K562 (cell line): ENCODE data around the gene EEF1B2. TPM values are rescaled to one million over a fixed set of nuclear protein-coding genes. Genes with fewer than 3 reads are reported as not detected.

Experiments
- ATAC-seq: fragments of 200-7000 bp; cut with Tn5 transposase; 3 replicates; pipeline ENCODE4 v1.9.1; 2020; ENCODE audit warnings: moderate library complexity
- BruUV-seq: library from RNA; stranded (reverse); fragments of 400-500 nt; replicated peaks from 2 replicates; lab custom pipeline; 2021; lab: Mats Ljungman, UMichigan
- CTCF ChIA-PET: fragments of 300-600 bp; formaldehyde crosslinking; extraction: SDS; loops from one replicate; lab custom pipeline; 2021; ENCODE audit warnings: low intra/inter-chr PET ratio; lab: Yijun Ruan, JAX
- POLR2A ChIA-PET: fragments of 300-600, 350-650 bp; sonication (Branson Sonifier 250); formaldehyde crosslinking; extraction: SDS; loops from one replicate; lab custom pipeline; 2021; ENCODE audit warnings: antibody characterized with exemption, inconsistent platforms; lab: Yijun Ruan, JAX
- DNase-seq, 4 experiments: peaks; one replicate each; pipeline versions ENCODE4 v3.0.0 to v3.0.0-alpha.2; 2011 to 2018; ENCODE audit warnings: low spot score in 3 of 4, mixed read lengths in 3 of 4; ENCODE audit errors: extremely low read depth in 1 of 4
- FAIRE-seq: peaks from 2 replicates; lab custom pipeline; 2011; peaks lifted over from hg19 to GRCh38; lab: Jason Lieb, UNC
- H2AFZ ChIP-seq: 2 replicates; pipeline ENCODE4 v1.6.0; 2011; ENCODE audit warnings: low read depth, low read length, control low read depth, inconsistent platforms
- H3K27ac ChIP-seq: fragments of 200-600 bp; 3 replicates; pipeline ENCODE4 v1.8.0; 2011; ENCODE audit warnings: low read depth, mild to moderate bottlenecking, control low read depth, inconsistent platforms, low read length, moderate library complexity, mixed read lengths; ENCODE audit errors: extremely low read depth
- H3K27me3 ChIP-seq, 2 experiments: fragments of 300-600 bp in 1 of 2; 2 replicates in 1 of 2; 3 replicates in 1 of 2; pipeline versions ENCODE4 v1.6.0 to v1.8.0; 2011; ENCODE audit warnings: inconsistent platforms in 2 of 2, low read length in 2 of 2, mild to moderate bottlenecking in 1 of 2, mixed read lengths in 1 of 2, moderate library complexity in 1 of 2; ENCODE audit not compliant: control insufficient read depth in 2 of 2, insufficient read depth in 2 of 2
- H3K36me3 ChIP-seq: fragments of 300-600 bp; 3 replicates; pipeline ENCODE4 v1.8.0; 2011; ENCODE audit warnings: mild to moderate bottlenecking, low read length, inconsistent platforms; ENCODE audit not compliant: control insufficient read depth, insufficient read depth
- H3K4me1 ChIP-seq, 2 experiments: fragments of 200-600 bp in 1 of 2; replicated peaks in 1 of 2; 2 replicates in 1 of 2; 3 replicates in 1 of 2; pipeline versions ENCODE4 v1.5.1 to v1.8.0; 2011; ENCODE audit warnings: inconsistent platforms in 2 of 2, low read length in 2 of 2, mild to moderate bottlenecking in 1 of 2, mixed read lengths in 1 of 2, moderate library complexity in 1 of 2; ENCODE audit not compliant: control insufficient read depth in 2 of 2, insufficient read depth in 2 of 2
- H3K4me2 ChIP-seq: 2 replicates; pipeline ENCODE4 v1.6.1; 2011; ENCODE audit warnings: low read length, control low read depth, inconsistent platforms, mixed read lengths; ENCODE audit not compliant: insufficient read depth
- H3K4me3 ChIP-seq: fragments of 200-600 bp; sonication (generic), shearing (Covaris generic); 2 replicates; pipeline ENCODE4 v1.5.1; 2016; ENCODE audit warnings: control low read depth, inconsistent platforms
- H3K79me2 ChIP-seq: fragments of 200-600 bp; 3 replicates; pipeline ENCODE4 v1.8.0; 2011; ENCODE audit warnings: low read length, inconsistent platforms; ENCODE audit not compliant: control insufficient read depth, insufficient read depth
- H3K9ac ChIP-seq, 2 experiments: 2 replicates each; pipeline versions ENCODE4 v1.6.0 to v1.6.1; 2011; ENCODE audit warnings: low read depth in 2 of 2, low read length in 2 of 2, control low read depth in 1 of 2, inconsistent platforms in 1 of 2, mild to moderate bottlenecking in 1 of 2, mixed read lengths in 1 of 2; ENCODE audit not compliant: insufficient read depth in 1 of 2
- H3K9me1 ChIP-seq: one replicate; pipeline ENCODE4 v1.6.0; 2011; ENCODE audit warnings: inconsistent platforms, mild to moderate bottlenecking, low read length, moderate library complexity; ENCODE audit not compliant: control insufficient read depth, insufficient read depth
- H3K9me3 ChIP-seq: replicated peaks from 2 replicates; pipeline ENCODE4 v1.5.1; 2011; ENCODE audit warnings: low read depth, low read length, inconsistent platforms; ENCODE audit not compliant: control insufficient read depth, insufficient read depth
- H4K20me1 ChIP-seq: replicated peaks from 2 replicates; pipeline ENCODE4 v1.6.1; 2011; ENCODE audit warnings: low read length, inconsistent platforms, mixed read lengths; ENCODE audit not compliant: control insufficient read depth, insufficient read depth
- GTF2E2 ChIP-seq: fragments of 200-800 bp; sonication (Bioruptor generic); IDR thresholded peaks from 2 replicates; pipeline ENCODE4 v1.6.1; 2016; ENCODE audit warnings: missing genetic modification characterization, missing compliant biosample characterization
- HSF4 ChIP-seq: fragments of 250-450 bp; sonication (Bioruptor Pico); IDR thresholded peaks from 2 replicates; pipeline ENCODE4 v2.1.2; 2022; ENCODE audit warnings: mild to moderate bottlenecking, moderate library complexity, borderline replicate concordance
- MECOM ChIP-seq: fragments of 250-450 bp; sonication (Bioruptor Pico); IDR thresholded peaks from 2 replicates; pipeline ENCODE4 v1.8.0; 2022; ENCODE audit warnings: inconsistent platforms
- NCOA4 ChIP-seq: fragments of 450-650 bp; IDR thresholded peaks from 2 replicates; pipeline ENCODE4 v1.6.1; 2018; ENCODE audit warnings: mild to moderate bottlenecking; ENCODE audit not compliant: partially characterized antibody
- PHB ChIP-seq: fragments of 250-450 bp; sonication (Bioruptor Pico); IDR thresholded peaks from 2 replicates; pipeline ENCODE4 v1.5.0; 2021
- POLR2A ChIP-seq: fragments of 450-650 bp; conservative IDR thresholded peaks from 2 replicates; pipeline ENCODE4 v1.6.1; 2016
- RBM34 ChIP-seq: fragments of 200-400 bp; formaldehyde crosslinking; IDR thresholded peaks from 2 replicates; pipeline ENCODE4 v1.6.1; 2018; ENCODE audit warnings: low read length, borderline replicate concordance; ENCODE audit not compliant: insufficient read depth
- TSC22D4 ChIP-seq: fragments of 450-650 bp; IDR thresholded peaks from 2 replicates; pipeline ENCODE4 v1.6.1; 2016; ENCODE audit warnings: missing genetic modification characterization, missing biosample characterization, control low read depth
- WGBS: fragments of 100-300 bp; shearing (Covaris generic); methylation state at CpG from one replicate; pipeline ENCODE4 v1.1.6; 2016; ENCODE audit warnings: low coverage, mixed read lengths; ENCODE audit not compliant: insufficient coverage; ENCODE audit errors: missing lambda C conversion rate; 5-methylcytosine and 5-hydroxymethylcytosine counted together
- in situ Hi-C: fragments of 300-500 bp; cut with MboI; formaldehyde crosslinking; loops from 4 replicates; pipeline ENCODE4 v1.15.0; 2018; ENCODE audit warnings: inconsistent platforms, mixed read lengths
- intact Hi-C: fragments of 100-400 bp; cut with micrococcal nuclease; formaldehyde crosslinking; loops from 2 replicates; pipeline ENCODE4 v1.14.2; 2022
- polyA plus RNA-seq, 8 experiments: library from polyadenylated mRNA; depleted of rRNA in 4 of 8; stranded (reverse) in 5 of 8; unstranded in 3 of 8; fragments of >200 nt; fragmentation: Nextera tagmentation in 2 of 8; fragmentation: Illumina TruSeq in 1 of 8; extraction: Ambion mirVana in 2 of 8; extraction: Trizol in 1 of 8; gene quantifications; 2 replicates each; pipeline versions ENCODE4 v1.2.1 to v1.2.3, GENCODE V29; 2011 to 2014; ENCODE audit warnings: inconsistent platforms in 1 of 8, missing spikeins in 1 of 8
- total RNA-seq, 7 experiments: library from RNA; depleted of rRNA in 6 of 7; stranded (reverse); fragments of >200 nt in 6 of 7; fragmentation: Illumina TruSeq in 2 of 7; extraction: Trizol in 2 of 7; gene quantifications; 2 replicates each; pipeline versions ENCODE4 v1.2.1 to v1.2.3, GENCODE V29; 2011 to 2021; ENCODE audit warnings: low replicate concordance in 1 of 7
- TF ChIP-seq, protein P1 (sequence below): fragments of 250-450 bp; sonication (Bioruptor Pico); IDR thresholded peaks from 2 replicates; pipeline ENCODE4 v1.8.0; 2021; ENCODE audit warnings: moderate library complexity, mild to moderate bottlenecking, inconsistent platforms
- TF ChIP-seq, protein P2 (sequence below): fragments of 450-650 bp; formaldehyde crosslinking; IDR thresholded peaks from 2 replicates; pipeline ENCODE4 v1.4.0; 2022; ENCODE audit warnings: missing genetic modification characterization
- TF ChIP-seq, protein P3 (sequence below): fragments of 250-450 bp; sonication (Bioruptor Pico); IDR thresholded peaks from 2 replicates; pipeline ENCODE4 v1.5.0; 2022; ENCODE audit warnings: mild to moderate bottlenecking

The EEF1B2 gene
- total and polyA plus RNA-seq, 9 of the 15 experiments (the other 6 are each of a cell fraction or from before 2014, with no cell fraction given): 522 to 1,148 (median 893) TPM

DNA sequence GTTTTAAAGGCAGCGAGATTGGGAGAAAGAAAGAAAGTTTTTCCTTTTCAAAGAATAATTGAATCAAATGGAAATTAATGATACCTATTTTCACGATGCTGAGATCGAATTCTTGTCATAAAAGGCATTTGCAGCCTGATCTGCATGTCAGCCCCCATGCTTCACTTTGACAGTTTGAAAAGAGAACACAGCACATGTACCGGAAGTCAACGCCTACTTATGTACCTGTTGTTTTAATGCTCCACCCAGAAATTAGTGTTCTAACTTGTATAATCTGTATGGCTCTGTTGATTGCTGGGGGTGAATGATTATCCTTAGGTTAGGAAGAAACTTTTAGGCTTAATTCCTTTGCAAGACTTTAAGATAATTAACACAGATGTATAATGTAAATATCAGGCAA is 31.0 kb downstream of the EEF1B2 start:
- FAIRE-seq (no peak), ATAC-seq (no peak), DNase-seq (no peak)
- ChIA-PET POLR2A (no interaction called here), CTCF (no interaction called here)
- TF ChIP-seq HSF4 (CRISPR knock-in tag): no peak
- no peak for TF ChIP-seq POLR2A
- no peak for TF ChIP-seq NCOA4
- TF ChIP-seq TSC22D4 (tag): no peak
- TF ChIP-seq, protein P1, sequence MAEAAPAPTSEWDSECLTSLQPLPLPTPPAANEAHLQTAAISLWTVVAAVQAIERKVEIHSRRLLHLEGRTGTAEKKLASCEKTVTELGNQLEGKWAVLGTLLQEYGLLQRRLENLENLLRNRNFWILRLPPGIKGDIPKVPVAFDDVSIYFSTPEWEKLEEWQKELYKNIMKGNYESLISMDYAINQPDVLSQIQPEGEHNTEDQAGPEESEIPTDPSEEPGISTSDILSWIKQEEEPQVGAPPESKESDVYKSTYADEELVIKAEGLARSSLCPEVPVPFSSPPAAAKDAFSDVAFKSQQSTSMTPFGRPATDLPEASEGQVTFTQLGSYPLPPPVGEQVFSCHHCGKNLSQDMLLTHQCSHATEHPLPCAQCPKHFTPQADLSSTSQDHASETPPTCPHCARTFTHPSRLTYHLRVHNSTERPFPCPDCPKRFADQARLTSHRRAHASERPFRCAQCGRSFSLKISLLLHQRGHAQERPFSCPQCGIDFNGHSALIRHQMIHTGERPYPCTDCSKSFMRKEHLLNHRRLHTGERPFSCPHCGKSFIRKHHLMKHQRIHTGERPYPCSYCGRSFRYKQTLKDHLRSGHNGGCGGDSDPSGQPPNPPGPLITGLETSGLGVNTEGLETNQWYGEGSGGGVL: no peak
- TF ChIP-seq MECOM (CRISPR knock-in tag): no peak
- no peak for TF ChIP-seq GTF2E2 (tag)
- TF ChIP-seq, protein P2, sequence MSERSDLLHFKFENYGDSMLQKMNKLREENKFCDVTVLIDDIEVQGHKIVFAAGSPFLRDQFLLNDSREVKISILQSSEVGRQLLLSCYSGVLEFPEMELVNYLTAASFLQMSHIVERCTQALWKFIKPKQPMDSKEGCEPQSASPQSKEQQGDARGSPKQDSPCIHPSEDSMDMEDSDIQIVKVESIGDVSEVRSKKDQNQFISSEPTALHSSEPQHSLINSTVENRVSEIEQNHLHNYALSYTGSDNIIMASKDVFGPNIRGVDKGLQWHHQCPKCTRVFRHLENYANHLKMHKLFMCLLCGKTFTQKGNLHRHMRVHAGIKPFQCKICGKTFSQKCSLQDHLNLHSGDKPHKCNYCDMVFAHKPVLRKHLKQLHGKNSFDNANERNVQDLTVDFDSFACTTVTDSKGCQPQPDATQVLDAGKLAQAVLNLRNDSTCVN: no peak
- no peak for TF ChIP-seq RBM34
- no peak for TF ChIP-seq PHB
- TF ChIP-seq, protein P3, sequence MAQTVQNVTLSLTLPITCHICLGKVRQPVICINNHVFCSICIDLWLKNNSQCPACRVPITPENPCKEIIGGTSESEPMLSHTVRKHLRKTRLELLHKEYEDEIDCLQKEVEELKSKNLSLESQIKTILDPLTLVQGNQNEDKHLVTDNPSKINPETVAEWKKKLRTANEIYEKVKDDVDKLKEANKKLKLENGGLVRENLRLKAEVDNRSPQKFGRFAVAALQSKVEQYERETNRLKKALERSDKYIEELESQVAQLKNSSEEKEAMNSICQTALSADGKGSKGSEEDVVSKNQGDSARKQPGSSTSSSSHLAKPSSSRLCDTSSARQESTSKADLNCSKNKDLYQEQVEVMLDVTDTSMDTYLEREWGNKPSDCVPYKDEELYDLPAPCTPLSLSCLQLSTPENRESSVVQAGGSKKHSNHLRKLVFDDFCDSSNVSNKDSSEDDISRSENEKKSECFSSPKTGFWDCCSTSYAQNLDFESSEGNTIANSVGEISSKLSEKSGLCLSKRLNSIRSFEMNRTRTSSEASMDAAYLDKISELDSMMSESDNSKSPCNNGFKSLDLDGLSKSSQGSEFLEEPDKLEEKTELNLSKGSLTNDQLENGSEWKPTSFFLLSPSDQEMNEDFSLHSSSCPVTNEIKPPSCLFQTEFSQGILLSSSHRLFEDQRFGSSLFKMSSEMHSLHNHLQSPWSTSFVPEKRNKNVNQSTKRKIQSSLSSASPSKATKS (CRISPR knock-in tag): no peak
- H3K9me1 ChIP-seq: no peaks in the 10 kb centered on the region
- H3K4me2 ChIP-seq: no peak overlapping the region
- H3K4me3 ChIP-seq: no peak overlapping the region
- in situ Hi-C loops: no loop called here
- BruUV-seq: no TSS peak
- no peaks in the 10 kb centered on the region for H3K27me3 ChIP-seq
- no peak overlapping the region for H2AFZ ChIP-seq
- 0% methylated on average over 5 of the region's 5 CpGs for WGBS
- no peaks in the 10 kb centered on the region for H3K9me3 ChIP-seq
- no peak overlapping the region for H3K9ac ChIP-seq
- no peaks in the 10 kb centered on the region for H3K36me3 ChIP-seq
- intact Hi-C loops: no loop called here
- no peaks in the 10 kb centered on the region for H4K20me1 ChIP-seq
- no peaks in the 10 kb centered on the region for H3K4me1 ChIP-seq
- no peak overlapping the region for H3K27ac ChIP-seq
- no peaks in the 10 kb centered on the region for H3K79me2 ChIP-seq
